GM19438 (cell line): ENCODE measurements around the gene RSPRY1.
"Not testable (repeated sequence)": the region's sequence is repeated elsewhere in the genome, so short reads cannot be mapped to it uniquely, and the experiment has no call there.

Source experiments
- ATAC-seq: cut with Tn5 transposase; IDR thresholded peaks from one replicate; pipeline ENCODE4 v1.9.1; 2021; ENCODE audit warnings: low read depth; ENCODE audit not compliant: unreplicated experiment

Gene RSPRY1

DNA sequence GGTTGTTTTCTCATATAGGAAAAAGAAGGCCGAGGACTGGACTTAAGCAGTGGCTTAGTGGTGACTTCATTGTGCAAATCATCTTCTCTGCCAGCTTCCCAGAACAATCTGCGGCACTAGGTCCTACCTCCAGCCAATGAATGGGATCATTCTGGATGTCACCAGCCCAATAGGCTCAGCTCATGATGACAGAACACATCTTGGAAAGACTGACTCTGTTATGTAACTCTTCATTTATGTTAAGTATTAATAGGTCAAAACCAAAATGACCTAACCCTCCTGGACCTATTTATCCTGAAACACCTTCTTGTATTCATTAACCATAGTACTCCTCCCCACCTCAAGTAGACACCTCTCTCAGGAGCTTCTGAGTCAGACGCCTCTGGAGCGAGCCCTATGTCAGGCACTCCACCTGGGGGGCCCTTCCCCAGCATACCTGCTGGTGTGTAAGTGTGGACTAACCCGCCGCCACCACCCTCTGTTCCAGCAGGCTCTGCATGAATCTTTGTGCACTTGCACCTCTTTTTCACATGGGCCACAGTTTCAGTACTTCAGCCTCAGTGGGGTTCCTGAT is 66.1 kb downstream of the RSPRY1 start:
- ATAC-seq = no peak

DNA sequence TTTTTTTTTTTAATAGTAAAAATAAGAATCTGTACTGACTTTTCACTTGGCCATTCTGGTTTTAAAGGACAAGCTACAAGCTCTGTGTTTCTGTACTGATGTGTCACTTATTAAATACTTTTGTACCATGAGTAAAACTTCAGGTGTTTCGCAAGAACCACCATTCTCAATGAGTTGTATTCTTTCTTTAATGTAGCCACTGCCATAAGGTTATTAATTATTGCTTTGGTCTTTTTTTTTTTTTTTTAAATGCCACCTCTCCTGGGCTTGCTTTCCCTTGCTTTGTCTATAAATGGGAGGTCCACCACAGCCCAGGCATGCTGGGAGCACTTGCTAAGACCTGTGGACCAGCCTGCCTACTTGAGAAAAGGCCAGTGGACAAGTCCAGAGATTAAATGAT is 67.3 kb downstream of the RSPRY1 start:
- ATAC-seq = no peak

DNA sequence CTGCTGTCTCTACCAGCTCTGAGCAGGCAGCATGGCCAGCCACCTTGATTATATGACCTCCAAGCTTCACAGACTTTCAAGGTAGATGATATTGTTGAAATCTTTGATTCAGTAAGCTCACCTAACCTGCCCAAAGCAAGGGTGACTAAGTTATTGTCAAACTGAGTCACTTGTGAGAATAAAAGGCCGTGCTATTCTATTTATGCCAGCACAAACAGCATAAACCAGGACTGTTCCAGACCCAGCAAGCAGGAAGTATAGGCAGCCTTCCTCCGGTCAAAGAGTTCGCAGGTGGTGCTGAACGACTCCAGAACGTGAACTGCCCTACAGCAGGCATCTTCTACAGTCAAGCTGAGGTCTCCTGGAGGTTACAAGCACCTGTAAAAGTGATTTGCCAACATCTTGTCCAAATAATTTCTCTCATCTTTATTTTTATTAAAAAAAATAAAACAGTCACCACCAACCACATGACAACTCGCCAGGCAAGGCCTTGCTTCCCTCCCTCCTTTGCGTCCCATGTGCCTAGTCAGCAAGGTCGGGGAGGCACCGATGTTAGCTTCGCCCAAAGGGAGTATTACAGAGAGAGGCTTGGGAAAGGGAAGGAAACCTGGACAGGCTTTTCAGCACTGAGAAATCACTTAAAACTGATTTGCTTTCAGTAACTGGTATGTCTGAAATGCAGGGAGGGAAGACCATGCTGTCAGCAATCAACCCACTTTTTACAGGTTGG is 69.7 kb downstream of the RSPRY1 start:
- no peak for ATAC-seq

DNA sequence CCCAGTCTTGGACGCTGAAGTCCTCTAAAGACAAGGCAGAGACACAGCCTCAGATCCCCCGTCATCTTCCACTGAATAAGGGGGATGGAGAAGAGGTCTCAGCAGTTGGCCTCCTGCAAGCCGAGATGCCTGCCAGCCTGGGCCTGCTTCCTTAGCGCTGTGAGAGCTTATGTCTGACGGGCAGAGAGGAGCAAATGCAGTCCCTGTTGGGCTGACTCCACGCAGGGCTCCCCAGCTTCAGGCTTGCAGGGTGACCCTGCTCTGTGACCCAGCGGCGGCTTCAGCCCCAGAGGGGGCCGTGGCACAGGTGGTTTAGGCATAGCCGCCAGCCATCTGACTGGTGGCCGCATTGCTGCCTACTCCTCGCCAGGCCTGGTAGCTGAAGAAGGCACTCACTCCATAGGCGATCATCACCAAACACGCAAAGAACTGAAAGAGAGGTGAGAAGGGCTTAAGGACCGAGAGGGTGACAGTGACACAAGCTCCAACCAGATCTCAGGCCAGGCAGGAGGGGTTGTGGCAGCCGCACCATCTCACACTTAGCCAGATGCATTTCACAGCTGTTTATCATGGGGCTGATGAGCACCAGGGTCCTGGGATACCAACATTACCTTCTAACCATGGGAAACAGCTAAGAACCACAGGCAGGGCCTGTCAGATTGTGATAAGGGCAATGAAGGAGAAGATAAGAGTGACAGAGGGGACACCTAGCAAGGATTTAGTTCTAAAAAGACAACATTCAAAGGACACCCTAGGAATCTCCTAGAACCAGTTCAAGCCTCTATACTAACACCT is 70.7 kb downstream of the RSPRY1 start:
- ATAC-seq = no peak

DNA sequence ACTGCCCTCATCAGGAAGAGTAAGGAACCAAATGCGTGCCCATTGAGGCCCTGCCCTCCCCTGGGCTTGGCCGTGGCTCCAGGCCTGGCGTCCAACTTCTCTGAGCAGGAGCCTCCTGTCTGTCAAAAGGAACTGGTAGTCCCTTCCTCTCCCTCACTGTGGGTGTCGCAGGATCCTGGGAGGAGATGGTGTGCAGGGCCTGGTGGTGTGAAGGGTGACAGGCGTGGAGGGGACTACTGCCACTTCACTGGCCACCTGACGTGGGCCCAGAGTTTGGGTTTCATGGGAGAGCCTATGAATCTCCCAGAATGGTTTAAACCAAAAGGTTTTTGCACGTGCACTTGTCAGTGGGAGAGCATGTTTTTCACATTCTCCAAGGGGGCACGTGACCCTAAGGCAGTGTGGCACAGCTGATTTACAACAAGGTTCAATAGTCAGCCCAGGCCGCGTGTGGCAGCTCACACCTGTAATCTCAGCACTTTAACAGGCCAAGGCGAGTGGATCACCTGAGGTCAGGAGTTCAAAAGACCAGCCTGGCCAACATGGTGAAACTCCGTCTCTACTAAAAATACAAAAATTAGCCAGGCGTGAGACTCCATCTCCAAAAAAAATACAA is 71.4 kb downstream of the RSPRY1 start:
- no peak for ATAC-seq

DNA sequence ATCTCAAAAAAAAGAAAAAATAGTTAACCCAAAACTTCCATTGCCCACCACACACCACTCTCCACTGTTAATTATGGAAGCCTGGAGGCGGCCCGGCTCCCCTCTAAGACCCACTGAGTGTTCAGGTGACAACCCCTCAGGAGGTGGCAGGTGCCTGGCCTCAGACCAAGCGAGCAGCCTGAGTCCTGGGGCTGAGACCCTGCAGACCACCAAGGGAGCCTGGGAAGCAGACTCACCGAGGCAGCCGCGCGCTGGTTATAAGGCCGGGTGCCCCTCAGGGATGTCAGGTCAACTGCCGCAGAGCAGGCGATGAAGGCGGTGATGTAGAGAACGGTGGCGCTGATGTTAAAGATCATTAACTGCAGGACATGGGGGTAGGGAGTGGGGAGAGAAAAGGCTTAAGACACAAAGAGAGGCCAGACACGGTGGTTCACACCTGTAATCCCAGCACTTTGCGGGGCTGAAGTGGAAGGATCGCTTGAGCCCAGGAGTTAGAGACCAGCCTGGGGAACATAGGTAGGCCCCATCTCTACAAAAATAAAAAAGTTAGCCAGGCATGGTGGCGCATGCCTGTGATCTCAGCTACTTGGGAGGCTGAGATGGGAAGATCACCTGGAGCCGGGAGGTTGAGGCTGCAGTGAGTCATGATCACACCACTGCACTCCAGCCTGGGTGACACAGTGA is 72.2 kb downstream of the RSPRY1 start:
- ATAC-seq = no peak

DNA sequence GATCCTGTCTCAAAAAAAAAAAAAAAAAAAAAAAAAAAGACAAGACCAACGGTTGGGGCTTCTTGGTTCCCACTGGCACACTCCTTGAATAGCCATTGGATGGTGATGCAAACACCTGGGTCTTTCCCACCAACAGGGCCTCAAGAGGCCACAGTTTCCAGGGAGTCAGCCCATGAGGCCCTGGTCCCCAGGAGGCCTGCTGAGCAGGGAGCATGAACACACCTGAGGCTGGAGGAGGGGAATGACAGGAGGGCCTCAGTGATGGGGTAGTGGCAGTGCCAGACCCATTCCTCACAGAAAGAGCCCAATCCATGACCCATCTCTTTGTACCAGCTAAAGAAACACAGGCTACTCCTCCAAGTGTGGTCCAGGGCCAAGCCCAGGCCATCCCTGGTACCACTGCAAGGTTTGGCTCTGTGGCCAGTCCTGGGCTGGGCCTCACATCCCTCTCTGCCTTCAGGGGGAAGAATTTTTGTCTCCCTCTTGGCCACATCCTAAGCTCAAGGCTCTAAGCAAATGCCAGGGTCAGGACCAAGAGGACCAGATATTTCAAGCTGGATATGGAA is 72.9 kb downstream of the RSPRY1 start:
- ATAC-seq = no peak

DNA sequence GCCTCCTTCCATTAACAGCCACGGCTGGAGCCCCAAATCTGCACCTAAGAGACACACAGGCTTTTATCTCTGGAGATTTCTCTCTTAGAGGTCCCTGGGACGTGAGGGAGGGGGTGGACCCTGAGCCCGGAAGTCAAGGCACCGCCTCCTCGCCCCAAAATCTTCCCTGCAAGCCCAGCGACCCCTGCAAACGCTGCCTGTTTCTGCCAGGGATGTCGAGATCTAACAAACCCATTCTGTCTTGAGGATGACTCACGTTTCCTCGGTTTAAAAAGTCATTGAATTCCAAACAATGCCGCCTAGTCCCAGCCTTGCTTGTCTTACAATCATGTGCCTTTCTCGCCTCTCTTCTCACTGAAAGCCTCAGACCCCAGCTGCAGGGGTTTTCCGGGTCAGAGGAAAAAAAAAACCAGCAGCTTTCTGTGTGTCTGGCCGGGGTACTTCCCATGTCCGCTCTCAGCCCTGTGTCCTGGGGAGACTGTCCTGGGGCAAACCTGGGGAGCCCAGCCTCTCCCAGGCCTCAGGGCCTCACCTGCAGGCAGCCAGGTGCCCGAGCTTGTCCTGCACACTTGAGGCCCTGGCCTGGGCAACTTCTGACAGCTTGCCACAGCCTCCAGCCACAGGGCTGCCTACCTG is 74.3 kb downstream of the RSPRY1 start:
- no peak for ATAC-seq

DNA sequence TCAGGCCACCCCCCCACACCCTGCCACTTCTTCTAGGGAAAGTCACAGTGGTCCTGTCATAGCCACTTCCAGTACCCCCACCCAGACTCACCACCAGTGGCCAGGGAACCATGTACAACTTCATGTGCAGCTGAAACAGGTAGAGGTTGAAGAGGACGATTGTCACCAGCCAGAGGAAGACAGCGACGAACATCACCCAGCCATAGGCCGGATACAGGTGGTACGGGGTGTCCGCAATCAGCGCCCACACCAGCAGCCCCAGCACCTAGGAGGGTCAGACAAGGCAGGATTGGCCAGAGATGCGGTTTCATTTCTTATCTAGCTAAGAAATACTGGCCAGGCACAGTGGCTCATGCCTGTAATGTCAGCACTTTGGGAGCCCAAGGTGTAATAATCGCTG is 75.7 kb downstream of the RSPRY1 start:
- no peak for ATAC-seq

DNA sequence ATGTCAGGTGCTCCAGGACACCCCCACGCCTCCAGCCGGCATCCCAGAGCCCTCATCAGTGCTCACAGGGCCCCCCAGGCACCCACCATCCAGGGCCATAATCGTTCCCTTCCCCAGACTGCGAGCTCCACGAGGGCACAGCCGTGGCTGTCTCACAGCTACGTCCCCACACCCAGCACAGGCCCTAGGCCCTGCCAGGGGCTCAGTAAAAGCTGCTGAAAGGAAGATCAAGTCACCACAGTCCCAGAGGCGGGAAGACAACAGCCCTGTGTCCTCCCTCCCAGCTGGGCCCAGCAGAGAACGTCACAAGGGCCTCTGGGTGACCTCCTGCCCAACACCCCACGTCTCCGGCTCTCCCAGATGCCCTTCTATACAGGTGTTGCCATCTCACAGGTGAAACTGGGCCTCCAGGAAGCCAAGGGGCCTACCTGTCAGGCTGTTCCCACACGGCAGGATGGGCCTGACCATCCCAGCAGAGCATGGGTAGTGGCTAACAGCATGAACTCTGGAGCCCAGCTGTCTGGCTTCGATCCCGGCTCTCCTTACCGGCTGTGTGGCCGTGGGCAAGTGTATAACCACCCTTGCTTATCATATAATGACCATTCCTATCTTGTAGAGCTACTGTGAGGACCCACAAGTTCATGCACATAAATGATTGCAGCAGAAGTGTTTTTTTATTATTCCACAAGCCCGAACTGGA is 76.9 kb downstream of the RSPRY1 start:
- ATAC-seq = no peak

DNA sequence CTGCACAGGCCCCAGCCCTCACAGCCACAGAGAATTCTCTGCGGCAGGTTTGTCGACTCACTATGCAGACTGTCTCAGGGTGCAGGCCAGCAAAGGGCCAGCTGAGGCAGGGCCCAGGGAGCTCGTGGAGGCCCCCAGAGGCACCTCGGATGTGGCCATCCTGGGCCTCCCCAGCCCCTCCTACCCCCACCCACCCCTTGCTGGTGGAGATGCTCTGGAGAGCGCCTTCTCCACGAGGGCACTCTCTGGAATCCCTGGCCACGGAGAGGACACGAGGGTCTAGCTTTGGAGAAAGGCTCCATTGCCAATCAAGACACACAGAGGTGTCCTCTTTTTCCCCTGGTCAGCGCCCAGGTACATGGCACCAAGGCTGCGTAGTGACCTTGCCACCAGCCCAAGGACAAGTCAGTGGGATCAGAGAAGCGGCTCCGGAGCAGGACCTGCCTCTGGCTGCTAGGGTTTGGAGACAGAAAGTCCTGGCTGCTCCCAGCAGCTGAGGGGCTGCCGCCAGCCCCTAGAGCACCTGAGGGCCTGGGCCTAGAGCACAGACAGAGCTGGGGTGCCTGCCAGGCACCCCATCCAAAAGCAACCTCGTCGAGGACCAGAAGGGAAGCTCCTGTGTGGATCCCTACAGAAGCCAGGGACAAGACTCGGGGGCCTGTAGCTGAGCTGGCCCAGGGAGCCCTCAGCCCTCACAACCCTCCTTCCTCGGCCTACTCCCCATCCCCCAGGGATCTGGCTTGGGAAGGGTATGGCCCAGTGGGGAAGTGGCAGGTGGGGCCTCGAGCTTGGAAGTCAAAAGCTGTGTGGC is 77.6 kb downstream of the RSPRY1 start:
- no peak for ATAC-seq

DNA sequence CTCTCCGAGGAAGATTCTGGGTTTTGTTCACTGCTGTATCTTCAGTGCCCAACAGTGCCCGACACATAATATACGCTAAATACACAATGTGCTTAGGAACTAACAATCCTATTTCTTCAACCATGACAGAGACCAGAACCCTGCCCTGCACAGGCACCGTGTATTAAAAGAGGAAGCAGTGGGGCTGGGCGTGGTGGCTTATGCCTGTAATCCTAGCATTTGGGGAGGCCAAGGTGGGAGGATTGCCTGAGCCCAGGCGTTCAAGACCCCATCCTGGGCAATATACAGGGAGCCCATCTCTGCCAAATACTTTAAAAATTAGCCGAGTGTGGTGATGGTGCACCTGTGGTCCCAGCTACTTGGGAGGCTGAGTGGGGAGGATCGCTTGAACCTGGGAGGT is 78.3 kb downstream of the RSPRY1 start:
- ATAC-seq = no peak

DNA sequence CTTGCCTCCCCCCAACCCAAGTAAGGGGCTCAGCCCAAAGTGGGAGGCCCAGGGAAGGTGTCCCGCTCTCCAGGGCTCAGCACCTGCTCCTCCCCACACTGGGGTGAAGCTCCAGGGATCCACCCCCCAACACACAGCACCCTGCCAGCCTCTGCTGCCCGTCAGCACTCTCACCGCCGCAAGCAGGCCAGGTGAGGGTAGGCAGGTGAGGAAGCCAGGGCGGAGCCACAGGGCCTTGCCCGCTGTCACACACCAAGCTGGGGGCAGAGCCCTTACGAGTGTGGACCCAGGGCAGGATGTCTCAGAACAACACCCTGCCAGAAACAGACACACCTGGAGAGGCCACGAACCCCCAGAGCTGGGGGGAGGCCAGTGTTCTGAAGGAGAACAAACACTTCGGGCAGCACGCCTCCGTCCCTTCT is 78.8 kb downstream of the RSPRY1 start:
- no peak for ATAC-seq

DNA sequence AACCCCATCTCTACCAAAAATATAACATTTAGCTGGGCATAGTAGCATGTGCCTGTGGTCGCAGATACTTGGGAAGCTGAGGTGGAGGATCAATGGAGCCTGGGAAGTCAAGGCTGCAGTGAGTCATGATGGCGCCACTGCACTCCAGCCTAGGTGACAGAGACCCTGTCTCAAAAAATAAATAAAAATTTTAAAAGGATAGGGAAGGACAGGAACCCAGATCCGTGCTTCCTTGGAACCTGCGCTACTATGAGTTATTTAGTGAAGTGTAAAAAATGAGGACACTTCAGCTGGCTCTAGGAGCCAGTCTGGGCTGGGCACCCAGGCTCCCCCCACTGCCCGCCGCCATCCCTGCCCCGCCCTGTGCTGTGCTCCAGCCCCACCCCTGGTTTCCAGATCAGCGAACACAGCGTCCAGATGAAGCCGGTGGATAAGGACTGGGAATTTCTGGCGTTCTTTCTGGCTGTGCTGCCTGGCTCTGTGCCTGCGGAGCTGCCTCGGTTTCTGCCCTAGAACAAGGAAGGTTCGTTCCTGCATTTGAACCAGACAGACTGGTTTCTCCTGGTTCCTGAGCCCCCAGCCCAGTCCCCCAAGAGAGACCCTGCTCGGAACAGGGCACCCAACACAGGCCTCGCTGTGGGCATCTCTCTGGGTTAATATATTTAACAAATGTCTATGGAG is 79.9 kb downstream of the RSPRY1 start:
- no peak for ATAC-seq

DNA sequence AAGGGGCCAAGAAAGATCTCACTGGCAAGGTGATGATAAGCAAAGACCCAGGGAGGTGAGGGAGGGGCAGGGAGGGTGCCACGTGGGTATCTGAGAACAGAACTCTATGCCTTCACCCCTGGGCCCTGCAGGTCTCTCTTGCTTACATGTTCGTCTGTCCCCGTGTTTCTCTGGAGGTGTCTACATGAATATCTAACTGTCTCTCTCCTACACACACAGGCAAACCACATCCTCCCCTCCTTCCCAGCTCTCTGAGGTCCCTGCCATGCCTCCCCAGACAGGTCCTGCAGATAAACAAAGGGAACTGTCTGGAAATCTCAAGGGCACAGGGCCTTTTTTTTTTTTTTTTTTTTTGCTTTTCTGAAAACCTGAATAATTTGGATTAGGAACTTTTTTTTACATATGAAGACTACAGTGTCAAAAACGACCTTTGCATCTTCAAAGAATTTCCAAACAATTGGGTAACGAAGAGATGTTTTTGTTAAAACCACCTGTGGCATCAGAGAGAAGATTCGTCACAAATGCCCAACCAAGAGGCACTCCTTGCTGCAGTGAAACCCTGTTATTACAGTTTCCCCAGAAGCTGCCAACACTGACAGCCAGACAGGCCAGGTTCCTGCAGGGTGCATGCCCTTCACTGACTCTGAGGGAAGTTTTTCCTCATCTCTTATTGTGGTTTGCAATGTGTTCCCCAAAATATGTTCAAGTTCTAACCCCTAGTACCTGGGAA is 80.6 kb downstream of the RSPRY1 start:
- no peak for ATAC-seq

DNA sequence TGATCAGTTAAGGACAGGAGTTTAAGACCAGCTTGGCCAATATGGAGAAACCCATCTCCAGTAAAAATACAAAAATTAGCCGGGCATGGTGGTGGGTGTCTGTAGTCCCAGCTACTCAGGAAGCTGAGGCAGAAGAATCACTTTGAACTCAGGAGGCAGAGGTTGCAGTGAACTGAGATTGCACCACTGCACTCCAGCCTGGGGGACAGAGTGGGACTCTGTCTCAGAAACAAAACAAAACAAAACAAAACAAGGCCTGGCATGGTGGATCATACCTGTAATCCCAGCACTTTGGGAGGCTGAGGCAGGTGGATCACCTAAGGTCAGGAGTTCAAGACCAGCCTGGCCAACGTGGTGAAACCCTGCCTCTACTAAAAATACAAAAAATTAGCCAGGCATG is 81.2 kb downstream of the RSPRY1 start:
- not testable (repeated sequence) for ATAC-seq
